GM15510 (cell line): ENCODE data around the gene C22orf39.

ENCODE experiments used
- POLR2A ChIP-seq: IDR thresholded peaks from 3 replicates; pipeline ENCODE4 v1.6.1; 2011; ENCODE audit warnings: borderline replicate concordance; ENCODE audit not compliant: insufficient read length; ENCODE audit errors: extremely low read depth

The C22orf39 gene

DNA sequence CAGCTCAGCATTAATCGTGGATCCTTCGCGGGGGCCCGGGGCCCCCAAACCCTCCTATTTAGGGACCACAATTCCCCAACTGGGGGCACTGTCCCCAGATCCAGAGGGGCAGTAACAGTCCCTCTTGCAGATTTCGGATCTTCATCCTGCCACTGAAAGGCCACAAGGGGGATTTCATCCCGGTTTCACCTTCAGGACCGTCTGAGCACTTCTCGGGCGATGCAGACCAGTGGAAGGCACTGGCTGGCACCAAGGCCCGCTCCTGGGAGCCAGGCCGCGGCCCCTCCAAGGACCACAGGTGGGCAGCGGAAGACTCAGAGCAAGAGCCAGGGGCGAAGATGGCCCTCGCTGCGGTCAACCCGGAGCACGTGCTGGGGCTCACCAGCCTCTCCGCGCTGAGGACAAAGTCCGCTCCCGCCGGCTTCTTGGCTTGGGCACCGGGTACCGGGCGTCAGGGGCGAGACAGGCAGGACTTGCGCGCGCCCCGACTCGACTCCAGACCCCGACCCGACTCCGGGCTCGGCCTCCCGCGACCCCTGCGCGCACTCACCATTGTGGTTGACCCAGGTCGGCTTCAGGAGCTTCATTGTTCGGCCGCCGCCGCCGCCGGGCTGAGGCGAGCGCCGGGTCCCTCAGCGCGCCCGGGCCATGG, 16.5 kb downstream of the C22orf39 start:
- TF ChIP-seq POLR2A, result no peak

DNA sequence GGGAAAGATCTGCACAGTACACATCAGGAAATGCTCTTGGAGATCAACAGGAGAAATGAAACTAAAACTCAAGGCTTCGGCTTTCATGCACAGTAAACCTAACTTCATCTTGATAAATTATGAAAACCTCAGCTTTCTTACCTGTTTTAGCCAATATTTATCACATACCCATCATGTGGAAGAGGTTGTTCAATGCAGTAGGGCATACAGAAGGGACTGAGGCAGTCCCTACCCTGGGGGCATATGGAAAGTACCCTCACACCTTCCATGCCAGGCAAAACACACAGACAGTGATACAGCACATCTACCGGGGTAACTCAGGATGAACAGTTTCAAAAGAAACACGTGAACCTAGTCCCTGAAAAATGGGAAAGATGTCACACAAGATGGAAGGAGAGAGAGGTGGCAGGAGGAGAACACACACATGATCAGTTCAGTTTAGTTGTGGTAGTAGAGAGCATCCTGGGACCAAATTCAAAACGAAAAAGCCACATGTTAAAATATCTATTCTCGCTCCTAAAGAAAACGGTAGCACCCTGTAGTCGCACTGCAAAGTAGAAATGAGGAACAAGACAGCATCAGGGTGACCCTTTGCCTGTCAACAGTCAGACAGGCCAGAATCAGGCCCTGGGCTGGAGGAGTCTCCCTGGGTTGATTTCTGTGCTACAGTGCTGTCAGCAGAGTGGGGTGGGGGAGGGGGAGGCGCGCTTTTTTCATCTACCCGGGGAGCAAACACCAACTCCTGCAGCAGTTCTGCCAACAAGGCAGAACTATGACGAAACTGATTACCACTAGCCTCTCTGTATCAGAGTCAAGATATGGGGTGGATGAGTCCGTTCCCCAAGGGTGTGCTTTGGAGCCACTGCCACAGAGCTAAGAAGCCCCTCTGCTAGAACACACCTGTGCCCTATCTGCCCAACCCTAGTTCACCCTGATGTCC, 17.3 kb downstream of the C22orf39 start:
- TF ChIP-seq POLR2A, result no peak

DNA sequence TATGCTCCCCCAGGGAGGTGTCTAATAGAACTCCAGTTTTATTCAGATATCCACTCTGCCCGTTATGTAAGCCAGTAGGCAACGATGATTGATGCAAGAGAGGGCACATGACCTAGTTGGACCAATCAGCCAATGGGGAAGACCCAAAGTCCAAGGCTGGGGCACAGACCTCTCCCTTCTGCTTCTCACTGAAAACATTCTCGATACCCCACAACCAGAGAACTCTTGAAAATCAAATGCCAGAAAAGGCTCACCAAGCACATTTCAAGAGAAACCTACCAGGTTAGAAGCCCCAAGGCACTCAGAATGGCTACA, 23.4 kb downstream of the C22orf39 start:
- TF ChIP-seq POLR2A, result no peak

DNA sequence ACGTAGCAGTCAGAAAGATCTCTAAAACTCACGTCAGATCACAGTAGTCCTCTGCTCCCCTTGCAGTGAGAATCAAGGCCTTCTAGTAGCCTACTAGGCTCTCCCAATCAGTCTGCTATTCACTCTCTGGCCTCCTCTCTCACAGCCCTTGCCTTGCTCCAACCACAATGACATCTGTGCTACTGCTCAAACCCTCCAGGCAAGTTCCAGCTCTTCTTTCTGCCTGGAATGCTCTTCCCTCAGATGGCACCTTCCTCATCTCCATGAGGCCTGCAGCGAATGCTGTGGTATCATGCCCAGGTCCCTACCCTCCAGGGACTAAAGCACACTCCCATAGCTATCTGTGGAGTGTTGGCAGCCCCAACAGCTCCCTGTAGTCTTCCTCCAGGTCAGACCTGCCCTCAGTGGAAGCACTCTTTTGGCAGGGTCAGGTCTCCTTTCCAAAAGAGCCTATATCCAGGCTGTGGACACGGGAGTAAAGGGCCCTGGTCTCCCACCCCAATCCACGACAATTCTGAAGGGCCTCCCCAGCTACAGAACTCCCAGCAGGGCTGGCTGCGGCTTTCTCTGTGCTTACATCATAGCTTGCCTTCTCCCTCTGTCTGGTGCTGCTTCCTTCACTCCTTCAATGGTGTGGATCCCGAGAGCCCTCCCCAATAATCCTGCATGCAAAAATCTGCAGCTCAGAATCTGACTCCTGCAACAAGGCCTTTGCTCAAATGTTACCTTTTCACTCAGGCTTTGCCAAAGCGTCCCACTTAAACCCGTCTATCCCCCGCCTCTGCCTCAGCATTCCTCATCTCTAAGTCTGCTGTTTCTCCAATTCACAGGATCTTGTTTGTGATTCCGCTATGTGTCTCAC, 24.8 kb downstream of the C22orf39 start:
- no peak for TF ChIP-seq POLR2A

DNA sequence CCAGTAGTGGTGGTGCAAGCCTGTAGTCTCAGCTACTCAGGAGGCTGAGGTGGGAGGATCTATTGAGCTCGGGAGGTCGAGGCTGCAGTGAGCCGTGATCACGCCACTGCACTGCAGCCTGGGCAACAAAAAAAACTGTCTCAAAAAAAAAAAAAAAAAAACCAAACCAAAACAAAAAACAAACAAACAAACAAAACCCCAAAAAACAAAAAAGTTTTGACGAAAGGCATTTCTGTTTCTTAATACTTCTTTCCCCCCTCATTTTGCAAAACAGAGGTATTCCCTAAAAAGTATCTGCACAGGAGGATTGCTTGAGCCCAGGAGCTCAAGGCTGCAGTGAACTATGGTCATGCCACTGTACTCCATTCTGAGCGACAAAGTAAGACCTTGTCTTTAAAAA, 27.2 kb downstream of the C22orf39 start:
- TF ChIP-seq POLR2A, result no peak

DNA sequence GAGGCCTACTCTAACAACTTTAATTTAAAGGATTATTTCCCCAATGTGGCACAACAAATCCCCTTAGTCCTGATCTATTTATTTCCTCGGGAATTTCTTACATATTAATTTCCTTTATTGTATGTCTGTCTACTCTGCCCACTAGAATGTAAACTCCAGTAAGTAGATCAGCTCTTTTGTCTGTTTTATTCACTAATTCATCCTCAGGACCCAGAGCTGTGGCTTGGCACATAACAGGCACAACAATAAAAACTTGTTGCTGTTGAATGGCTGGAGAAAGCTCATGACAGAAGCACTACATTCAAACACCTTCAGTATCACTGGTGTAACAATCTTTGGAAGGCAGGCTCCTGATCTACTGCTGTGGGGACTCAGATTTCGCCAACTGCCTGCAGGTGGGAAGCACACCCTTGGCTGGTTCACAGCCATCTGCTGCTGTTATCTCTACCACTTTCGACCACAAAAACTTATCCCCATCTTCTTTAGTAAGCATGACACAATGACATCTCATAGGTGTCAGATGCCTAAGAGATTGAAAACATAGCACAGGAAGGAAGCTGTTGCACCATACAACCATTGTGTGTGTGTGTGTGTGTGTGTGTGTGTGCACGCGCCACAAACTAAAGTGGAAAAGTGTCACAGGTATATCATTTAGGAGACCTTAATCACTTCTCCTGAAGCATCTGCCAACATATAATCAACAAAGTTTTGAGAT, 27.9 kb downstream of the C22orf39 start:
- TF ChIP-seq POLR2A, result no peak

DNA sequence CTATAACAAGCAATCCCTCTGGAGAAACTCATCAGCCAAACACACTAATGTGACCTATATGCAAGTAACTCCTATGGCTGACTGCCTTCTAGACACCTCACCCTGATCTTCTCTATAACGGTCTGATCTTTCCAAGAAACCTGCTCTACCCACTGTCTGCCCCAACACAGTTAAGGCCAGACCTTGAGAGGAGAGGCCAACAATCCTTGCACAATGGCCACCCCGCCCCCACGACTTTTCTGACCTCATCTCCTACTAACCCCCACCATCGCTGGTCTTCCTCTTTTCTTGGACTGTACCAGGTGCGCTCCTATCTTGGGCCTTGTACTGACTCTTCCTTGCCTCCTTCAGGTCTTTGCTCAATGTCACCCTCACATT, 28.4 kb downstream of the C22orf39 start:
- no peak for TF ChIP-seq POLR2A

DNA sequence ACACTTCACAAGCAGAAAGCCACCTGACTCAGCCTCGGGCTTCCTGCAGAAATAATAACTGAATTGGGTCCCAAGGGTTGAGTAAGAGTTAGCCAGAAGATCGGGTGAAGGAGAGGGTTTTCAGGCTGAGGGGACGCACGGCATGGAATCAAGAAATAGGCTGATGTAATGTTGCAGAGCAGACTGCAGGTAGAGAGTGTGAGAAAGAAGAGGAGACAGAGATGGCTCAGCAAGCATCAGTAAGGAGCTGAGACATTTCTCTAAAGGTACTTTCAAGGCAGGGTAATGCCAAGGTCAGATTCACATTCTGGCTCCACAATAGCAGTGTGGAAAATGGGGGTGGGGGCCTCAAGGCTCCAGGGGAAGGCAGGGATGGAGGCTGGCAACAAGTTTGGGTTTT, 34.6 kb downstream of the C22orf39 start:
- no peak for TF ChIP-seq POLR2A

DNA sequence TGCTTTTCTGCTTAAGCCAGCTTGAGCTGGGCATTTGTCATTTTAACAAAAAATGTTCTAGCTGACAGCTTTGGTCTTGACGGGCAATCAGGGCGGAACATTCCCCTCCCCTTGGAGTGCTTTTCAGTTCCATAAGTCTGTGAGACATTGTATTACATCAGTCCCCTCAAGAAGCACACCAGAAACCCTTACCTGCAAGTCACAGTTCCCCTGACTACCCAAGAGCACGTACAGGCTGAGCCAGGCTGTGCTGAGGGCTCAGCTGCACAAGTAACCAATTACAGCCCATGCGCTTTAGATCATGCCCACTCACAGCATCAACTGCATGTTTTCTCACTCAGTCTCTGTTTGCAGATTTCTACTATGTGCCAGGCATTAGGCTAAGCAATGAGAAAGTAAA, 35.0 kb downstream of the C22orf39 start:
- TF ChIP-seq POLR2A, result no peak

DNA sequence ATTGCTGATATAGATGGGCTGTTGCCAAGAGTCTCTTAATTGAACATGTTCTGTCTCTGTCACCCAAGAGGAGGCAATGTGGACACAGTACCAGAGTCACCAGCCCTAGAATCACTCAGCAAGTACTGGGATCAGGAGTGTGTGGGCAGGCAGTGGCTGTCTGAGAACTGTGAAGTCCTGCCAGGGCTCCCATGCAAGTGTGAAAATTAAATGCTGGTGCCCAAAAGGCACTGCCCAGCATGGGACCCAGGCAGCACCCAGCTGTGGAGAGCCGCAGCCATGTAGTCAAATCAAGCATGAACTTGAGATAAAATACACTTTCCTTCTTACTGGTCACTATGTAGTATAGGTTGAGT, 35.8 kb downstream of the C22orf39 start:
- TF ChIP-seq POLR2A, result no peak

DNA sequence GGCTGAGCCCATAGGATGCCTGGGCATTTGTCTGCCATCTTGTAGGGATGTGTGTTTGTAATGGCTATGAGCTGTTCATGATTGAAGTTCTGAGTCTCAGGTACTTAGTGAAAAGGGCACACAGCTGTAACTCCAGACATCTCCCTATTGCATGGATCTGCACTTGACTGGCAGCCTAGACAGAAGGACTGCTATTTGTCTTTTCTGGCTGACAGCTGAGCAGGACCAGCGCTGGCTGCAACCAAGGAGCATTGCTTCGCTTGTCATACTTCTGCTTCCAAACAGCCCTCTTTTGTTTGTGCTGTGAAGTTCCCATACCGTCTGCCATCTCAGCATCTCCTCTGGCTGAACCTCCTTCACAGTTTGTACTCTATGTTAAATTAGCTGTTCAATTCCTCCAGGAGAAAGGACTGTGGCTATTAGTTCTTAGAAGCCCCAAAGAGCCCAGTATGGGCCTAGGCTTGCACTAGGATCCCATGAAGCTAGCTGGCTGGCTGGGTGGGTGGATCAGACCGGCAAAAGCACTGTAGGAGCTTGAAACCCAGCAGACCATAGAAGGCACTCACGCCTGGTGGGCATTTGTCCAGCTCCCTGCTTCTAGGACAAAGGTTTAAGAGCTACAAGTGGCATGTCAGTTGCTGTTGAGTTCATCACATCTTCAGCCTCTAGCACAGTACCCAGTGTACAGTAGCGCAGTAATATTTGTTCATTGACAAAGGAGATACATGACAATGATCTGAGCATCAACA, 36.4 kb downstream of the C22orf39 start:
- TF ChIP-seq POLR2A, result no peak

DNA sequence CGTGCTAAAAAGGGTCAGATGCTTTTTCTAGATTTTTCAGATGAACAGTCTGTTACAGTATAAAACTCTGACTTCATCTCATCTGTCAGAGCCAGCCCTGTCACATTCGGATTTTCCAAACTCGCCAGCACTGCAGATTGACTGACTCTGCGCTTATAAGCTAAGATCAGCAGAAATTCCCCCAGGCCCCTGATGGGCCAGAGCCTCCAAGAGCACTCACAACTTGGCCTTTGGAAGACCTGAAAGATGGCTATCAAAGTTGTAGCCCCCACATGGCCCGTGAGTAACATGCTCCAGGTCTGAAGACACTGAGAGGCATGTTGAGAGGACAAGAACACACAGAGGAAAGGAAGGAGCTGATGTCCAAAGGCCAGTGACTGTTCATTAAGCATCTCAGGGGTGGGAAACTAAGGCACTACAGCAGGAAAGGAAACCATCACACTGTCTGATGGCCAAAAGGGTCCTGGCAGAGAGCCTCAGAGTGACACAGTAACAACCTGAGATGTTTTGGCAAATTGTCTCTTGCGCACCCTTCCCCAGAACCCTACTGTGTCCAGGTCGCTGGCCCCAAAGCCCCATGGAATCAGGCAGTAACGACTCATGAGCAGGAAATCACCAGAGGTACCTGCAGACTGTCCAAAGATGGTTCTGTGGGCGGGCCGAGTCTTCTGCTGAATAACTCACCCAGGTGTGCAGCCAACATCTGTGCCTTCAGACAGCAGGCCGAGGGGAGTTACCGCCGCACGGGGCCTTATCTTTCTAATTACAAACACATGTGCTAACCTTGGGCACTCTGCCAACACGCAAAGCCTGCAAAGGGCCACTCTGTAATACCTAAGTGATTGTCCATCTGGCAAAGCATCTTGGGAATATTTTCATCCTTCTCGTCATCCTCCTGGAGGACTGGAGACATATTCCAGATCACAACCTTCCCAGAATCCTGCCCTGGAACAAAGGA, 39.6 kb downstream of the C22orf39 start:
- TF ChIP-seq POLR2A, result no peak

DNA sequence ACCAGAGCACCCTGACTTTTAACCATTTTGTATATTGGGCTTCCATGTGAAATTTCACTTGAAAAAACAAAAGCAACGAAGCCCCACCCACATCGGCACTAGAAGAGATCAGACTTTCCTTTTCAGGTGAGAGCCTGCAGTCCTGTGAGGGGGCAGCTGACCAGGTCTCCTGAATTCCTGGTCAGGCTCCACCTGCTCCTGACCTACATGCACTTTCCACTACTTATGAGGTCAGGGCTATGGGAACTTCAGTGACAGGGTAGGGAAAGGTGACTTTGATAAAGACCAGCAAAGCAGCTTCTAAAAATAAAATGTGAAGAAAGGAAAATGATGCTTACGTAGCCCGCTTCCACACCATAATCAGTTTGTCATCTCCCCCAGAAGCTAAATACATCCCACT, 40.7 kb downstream of the C22orf39 start:
- no peak for TF ChIP-seq POLR2A
